ENCODE data around the gene RCC2. TPM values are rescaled to one million over a fixed set of nuclear protein-coding genes. Genes with fewer than 3 reads are reported as not detected.

Gene RCC2
- polyA plus RNA-seq, 2 of the 4 experiments (the other 2 are of a cell fraction) = 60.9 to 90.0 TPM

GRCh38 chr1:17404034-17404684, 35.3 kb downstream of the RCC2 start:
- ATAC-seq = no peak

GRCh38 chr1:17403081-17403480, 36.4 kb downstream of the RCC2 start:
- POLR2A ChIA-PET = no interaction called here
- FAIRE-seq = no peak
- TF ChIP-seq RAD21 (conservative IDR thresholded peaks at IDR 0.05 in 1 of 2, IDR thresholded peaks at IDR 0.05 in 1 of 2) (no peak), ESRRA (IDR thresholded peaks at IDR 0.05; ENCODE audit: borderline replicate concordance, low read length) (no peak), EHF (CRISPR knock-in tag; IDR thresholded peaks at IDR 0.05) (no peak), ZNF302 (CRISPR knock-in tag; IDR thresholded peaks at IDR 0.05) (no peak), HEYL (CRISPR knock-in tag; IDR thresholded peaks at IDR 0.05) (no peak), POLR2A (IDR thresholded peaks at IDR 0.05; ENCODE audit: low read length) (no peak), HMGXB4 (CRISPR knock-in tag; IDR thresholded peaks at IDR 0.05; ENCODE audit: borderline replicate concordance) (no peak), SREBF2 (IDR thresholded peaks at IDR 0.05) (no peak), BHLHE40 (IDR thresholded peaks at IDR 0.05; ENCODE audit: low read depth, low read length) (no peak), ZFP36 (IDR thresholded peaks at IDR 0.05; ENCODE audit: borderline replicate concordance, partially characterized antibody) (no peak), NFE2L2 (conservative IDR thresholded peaks at IDR 0.05; ENCODE audit: low read length) (no peak), EP300 (IDR thresholded peaks at IDR 0.05) (no peak), CBX2 (IDR thresholded peaks at IDR 0.05; ENCODE audit: borderline replicate concordance, low read depth) (no peak), HES2 (IDR thresholded peaks at IDR 0.05) (no peak)

More at GRCh38 chr1:17404034-17404684, 35.3 kb downstream of the RCC2 start:
- DNase-seq (ENCODE audit: low read depth in 1 of 2, low spot score in 1 of 2) = no peak
- no peak for TF ChIP-seq REST (IDR thresholded peaks at IDR 0.05)
- no peak for TF ChIP-seq ZC3H11A (IDR thresholded peaks at IDR 0.05)
- no peak for TF ChIP-seq FOSL2 (IDR thresholded peaks at IDR 0.05)
- no peak for TF ChIP-seq FOSL2 (CRISPR knock-in tag; IDR thresholded peaks at IDR 0.05)
- TF ChIP-seq HES2 (IDR thresholded peaks at IDR 0.05) = no peak
- TF ChIP-seq CTCF (IDR thresholded peaks at IDR 0.05) = no peak
- TF ChIP-seq NFE2L2 (conservative IDR thresholded peaks at IDR 0.05; ENCODE audit: low read length) = no peak
- no peak for TF ChIP-seq SMC3 (IDR thresholded peaks at IDR 0.05)
- TF ChIP-seq NPAS2 (CRISPR knock-in tag; IDR thresholded peaks at IDR 0.05; ENCODE audit: borderline replicate concordance) = no peak
- TF ChIP-seq HOXB5 (CRISPR knock-in tag; IDR thresholded peaks at IDR 0.05) = no peak
- FAIRE-seq = no peak
- POLR2A ChIA-PET = no interaction called here
- H3K4me1 ChIP-seq = no peaks in the 10 kb centered on the region
- H3K27ac ChIP-seq = no peak overlapping the region
- CTCF ChIA-PET = interaction anchor here (0.6 to 9.9 kb wide), 8 partner anchors 8 to 345 kb away, joined by 4 to 107 read pairs (median 26); partner anchors contain the start of gene PADI2
- H3K9me3 ChIP-seq = no peaks in the 10 kb centered on the region
- H3K4me3 ChIP-seq = no peak overlapping the region
- H3K4me2 ChIP-seq = no peak overlapping the region
- 90% methylated on average over 10 of the region's 15 CpGs for WGBS (ENCODE audit: missing lambda C conversion rate)

More at GRCh38 chr1:17403081-17403480, 36.4 kb downstream of the RCC2 start:
- CTCF ChIA-PET = interaction anchor here (2.2 to 9.9 kb wide), 3 partner anchors 166 to 344 kb away, joined by 8 to 107 read pairs (median 47); no protein-coding TSS in a partner anchor
- Histone ChIP-seq H3K4me3 (no peak overlapping the region), H3K4me1 (no peaks in the 10 kb centered on the region), H3K4me2 (no peak overlapping the region), H3K9me3 (no peaks in the 10 kb centered on the region), H3K27ac (no peak overlapping the region)
- ATAC-seq (no peak), DNase-seq (ENCODE audit: low read depth in 1 of 2, low spot score in 1 of 2) (no peak)
- WGBS (ENCODE audit: missing lambda C conversion rate) = 43% methylated on average over 2 of the region's 3 CpGs
